Measurements from ENCODE around the gene AIRE. TPM values are rescaled to one million over a fixed set of nuclear protein-coding genes. Genes with fewer than 3 reads are reported as not detected.

The AIRE gene
- total RNA-seq, 4 donors from 2014 or later: 0.21 TPM; not detected in 3

DNA sequence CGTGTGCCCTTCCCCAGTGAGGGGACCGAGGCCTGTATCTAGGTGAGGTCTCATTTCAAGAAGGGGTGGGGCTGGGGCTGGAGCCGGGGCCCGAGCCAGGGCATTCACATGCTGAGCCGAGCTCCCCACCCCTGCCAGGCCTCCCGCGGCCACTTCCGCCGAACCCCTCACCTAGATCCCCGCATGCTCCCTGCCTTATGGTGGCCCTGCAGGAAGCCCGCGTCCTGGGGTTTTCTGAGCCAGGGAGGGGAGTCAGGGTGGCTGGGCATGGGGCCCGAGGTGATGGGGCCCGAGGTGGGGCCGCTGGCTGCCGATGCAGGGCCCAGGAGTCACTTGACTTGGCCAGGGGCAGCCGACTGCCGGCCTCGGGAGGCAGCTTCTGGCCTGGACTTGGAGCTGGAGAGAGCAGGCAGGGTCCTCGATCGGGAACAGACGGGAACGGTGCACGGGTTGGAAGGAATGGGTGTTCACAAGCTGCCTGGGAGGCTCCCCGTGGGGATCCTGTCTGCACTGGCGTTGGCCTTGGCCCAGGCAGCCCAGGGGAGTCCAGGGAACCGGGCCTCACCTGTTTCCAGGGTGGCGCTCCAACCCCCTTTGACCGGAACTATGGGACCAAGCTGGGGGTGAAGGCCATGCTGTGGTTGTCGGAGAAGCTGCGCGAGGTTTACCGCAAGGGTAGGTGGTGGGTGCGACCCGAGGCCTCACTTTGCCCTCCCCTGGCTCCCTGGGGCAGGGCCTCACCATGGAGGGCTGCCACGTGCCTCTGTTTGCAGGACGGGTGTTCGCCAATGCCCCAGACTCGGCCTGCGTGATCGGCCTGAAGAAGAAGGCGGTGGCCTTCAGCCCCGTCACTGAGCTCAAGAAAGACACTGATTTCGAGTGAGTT, 40.0 kb downstream of the AIRE start:
- Histone ChIP-seq H3K27ac (no peak overlapping the region), H3K9me3 (no peaks in the 10 kb centered on the region)
- intact Hi-C loops (cut with DNase I; ENCODE audit: low total_unique reads): no loop called here

DNA sequence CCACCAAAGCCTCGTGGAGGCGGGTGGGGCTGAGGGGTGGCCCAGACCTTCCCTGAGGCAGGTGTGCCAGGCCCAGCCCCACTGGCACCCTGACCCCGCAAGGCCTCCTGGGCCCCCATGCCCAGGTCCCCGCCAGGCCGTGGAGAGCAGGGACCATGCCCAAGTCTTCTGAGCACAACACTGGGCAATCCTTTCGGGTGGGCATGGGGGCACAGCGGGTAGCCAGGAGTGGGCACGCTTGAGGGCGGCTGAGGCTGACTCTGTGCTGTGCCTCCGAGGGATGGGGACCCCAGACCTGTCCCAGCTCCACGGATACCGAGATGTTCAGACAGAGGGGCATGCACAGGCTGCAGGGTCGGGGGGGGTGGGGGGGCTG, 40.6 kb downstream of the AIRE start:
- H3K27me3 ChIP-seq: no peaks in the 10 kb centered on the region
- H3K4me1 ChIP-seq: no peaks in the 10 kb centered on the region
- H3K36me3 ChIP-seq: no peaks in the 10 kb centered on the region
- no peak for TF ChIP-seq POLR2A (IDR thresholded peaks at IDR 0.05)
- TF ChIP-seq, protein P1, sequence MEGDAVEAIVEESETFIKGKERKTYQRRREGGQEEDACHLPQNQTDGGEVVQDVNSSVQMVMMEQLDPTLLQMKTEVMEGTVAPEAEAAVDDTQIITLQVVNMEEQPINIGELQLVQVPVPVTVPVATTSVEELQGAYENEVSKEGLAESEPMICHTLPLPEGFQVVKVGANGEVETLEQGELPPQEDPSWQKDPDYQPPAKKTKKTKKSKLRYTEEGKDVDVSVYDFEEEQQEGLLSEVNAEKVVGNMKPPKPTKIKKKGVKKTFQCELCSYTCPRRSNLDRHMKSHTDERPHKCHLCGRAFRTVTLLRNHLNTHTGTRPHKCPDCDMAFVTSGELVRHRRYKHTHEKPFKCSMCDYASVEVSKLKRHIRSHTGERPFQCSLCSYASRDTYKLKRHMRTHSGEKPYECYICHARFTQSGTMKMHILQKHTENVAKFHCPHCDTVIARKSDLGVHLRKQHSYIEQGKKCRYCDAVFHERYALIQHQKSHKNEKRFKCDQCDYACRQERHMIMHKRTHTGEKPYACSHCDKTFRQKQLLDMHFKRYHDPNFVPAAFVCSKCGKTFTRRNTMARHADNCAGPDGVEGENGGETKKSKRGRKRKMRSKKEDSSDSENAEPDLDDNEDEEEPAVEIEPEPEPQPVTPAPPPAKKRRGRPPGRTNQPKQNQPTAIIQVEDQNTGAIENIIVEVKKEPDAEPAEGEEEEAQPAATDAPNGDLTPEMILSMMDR (IDR thresholded peaks at IDR 0.05): no peak
- H3K4me3 ChIP-seq: no peak overlapping the region
- DNase-seq: no peak
- no peaks in the 10 kb centered on the region for H3K9me3 ChIP-seq
- intact Hi-C loops (cut with DNase I; ENCODE audit: low total_unique reads): no loop called here
- H3K27ac ChIP-seq: no peak overlapping the region

More for the DNA sequence above, 40.0 kb downstream of the AIRE start:
- Histone ChIP-seq H3K4me3 (no peak overlapping the region), H3K27me3 (no peaks in the 10 kb centered on the region), H3K36me3 (no peaks in the 10 kb centered on the region), H3K4me1 (no peaks in the 10 kb centered on the region)
- TF ChIP-seq, protein P1 (IDR thresholded peaks at IDR 0.05): no peak
- TF ChIP-seq POLR2A (IDR thresholded peaks at IDR 0.05): no peak
- DNase-seq: no peak

DNA sequence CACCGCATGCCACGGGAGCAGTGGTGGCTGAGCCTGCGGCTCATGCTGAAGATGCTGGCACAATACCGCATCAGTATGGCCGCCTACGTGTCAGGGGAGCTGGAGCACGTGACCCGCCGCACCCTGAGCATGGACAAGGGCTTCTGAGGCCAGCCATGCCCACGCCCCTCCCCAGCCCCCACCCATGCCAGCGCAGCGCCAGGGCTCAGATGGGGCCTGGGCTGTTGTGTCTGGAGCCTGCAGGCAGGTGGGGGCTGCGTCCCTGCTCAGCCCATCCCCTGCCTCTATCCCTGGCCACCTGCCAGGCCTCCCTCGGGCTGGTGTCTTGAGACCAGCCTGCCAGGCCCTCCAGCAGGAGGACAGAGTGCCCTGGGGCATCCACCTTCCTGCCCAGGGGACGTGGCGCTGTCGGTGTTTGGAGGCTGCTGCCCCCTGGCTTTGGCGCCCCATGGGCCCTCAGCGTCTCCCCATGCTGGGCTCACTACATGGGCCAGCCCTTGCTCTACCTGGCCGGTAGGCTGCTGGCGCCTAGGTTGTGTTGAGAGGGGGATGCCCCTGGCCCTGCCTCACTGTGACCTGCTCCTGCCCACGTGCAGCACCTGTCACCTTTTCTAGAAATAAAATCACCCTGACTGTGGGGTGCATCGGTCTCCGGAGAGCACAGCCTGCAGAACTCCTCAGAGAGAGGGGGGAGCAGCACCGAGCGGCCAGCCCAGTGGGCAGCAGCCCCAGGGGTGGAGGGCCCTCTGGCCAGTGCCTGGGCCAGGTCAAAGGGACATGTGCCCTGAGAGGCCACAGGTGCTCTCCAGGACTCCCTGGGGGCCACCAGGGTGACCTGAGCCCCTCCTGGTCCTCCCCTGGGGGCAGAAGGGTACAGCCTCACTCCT, 41.3 kb downstream of the AIRE start:
- H3K4me1 ChIP-seq: no peaks in the 10 kb centered on the region
- H3K27me3 ChIP-seq: no peaks in the 10 kb centered on the region
- no peaks in the 10 kb centered on the region for H3K36me3 ChIP-seq
- intact Hi-C loops (cut with DNase I; ENCODE audit: low total_unique reads): no loop called here
- H3K9me3 ChIP-seq: no peaks in the 10 kb centered on the region
- no peak overlapping the region for H3K4me3 ChIP-seq
- no peak overlapping the region for H3K27ac ChIP-seq
- TF ChIP-seq, protein P1 (IDR thresholded peaks at IDR 0.05): no peak
- no peak for TF ChIP-seq POLR2A (IDR thresholded peaks at IDR 0.05)
- no peak for DNase-seq

DNA sequence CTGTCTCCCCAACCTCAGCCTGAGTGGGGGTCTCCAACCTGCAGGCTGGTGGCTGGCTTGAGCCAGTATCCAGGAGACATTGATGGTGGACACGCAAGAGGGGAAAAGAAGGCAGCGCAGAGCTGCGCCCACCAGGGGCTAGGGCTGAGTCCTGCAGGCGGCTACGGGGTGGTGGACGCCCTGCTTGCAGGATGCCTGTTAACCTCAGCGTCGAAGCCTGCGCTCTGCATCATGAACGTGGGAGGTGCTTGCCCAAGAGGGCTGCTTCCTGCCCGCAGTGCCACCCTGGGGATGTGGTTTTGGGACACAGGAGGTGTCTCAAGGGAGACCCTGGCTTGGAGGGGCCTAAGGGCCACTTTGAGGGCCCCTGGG, 41.9 kb downstream of the AIRE start:
- no peak overlapping the region for H3K27ac ChIP-seq
- no peaks in the 10 kb centered on the region for H3K27me3 ChIP-seq
- intact Hi-C loops (cut with DNase I; ENCODE audit: low total_unique reads): no loop called here
- TF ChIP-seq, protein P1 (IDR thresholded peaks at IDR 0.05): no peak
- no peak for TF ChIP-seq POLR2A (IDR thresholded peaks at IDR 0.05)
- H3K4me3 ChIP-seq: no peak overlapping the region
- H3K4me1 ChIP-seq: no peaks in the 10 kb centered on the region
- no peak for DNase-seq
- no peaks in the 10 kb centered on the region for H3K36me3 ChIP-seq
- no peaks in the 10 kb centered on the region for H3K9me3 ChIP-seq

All from uterus (tissue), 4 donors.